Measurements from ENCODE around the gene RBM20.

RBM20 gene

DNA sequence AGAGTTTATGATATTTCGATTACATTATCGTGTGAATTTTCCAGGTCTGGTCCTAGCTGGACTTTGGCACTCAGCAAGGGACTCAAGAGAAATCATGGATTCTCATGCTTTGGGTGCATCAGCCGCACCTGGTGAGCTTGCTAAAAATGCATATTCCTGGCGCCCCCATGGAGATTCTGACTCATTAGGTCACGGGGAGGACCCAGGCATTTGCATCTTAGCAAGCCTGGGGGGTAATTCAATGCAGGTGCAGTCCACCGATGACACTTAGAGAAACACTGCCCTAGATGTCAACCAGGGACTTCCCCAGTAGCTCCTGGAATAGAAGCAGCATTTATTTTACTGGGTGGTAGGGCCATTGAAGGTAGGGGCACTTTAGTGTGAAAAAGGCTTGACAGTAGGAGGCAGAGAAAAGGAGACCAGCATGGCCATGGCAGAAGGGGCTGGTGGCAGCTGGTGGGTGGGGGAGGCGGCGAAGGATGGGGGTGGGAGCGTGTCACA lies 197.7 kb downstream of the RBM20 start:
- no peak for DNase-seq

DNA sequence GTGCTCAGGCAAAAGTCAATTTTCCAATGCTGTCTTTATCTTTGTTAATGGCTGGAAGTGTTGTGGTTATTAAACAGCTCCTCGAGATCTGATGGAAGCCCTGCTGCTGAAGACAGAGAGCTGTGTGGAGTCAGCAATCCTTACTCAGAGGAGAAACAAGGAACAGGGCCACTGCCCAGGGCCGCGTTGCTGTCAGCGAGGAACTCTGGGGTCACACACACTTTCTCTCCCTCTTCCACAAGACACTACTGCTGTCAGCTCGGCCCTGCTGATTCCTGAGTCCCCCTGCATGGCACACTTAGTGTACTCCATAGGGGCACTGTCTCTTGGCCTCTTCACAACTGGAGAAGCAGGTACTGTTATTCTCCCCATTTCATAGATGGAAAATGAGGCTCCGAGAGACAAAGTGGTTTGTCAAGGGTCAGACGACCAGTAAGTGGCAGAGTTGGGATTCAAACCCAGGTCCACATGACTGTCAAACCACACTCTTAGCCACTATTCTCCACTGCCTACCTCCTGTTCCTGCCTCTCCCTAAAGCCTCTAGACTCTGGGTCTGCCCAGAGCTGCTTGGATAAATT lies 198.3 kb downstream of the RBM20 start:
- DNase-seq: no peak

GRCh38 chr10:110843031-110843430 lies 198.9 kb downstream of the RBM20 start:
- DNase-seq: no peak

DNA sequence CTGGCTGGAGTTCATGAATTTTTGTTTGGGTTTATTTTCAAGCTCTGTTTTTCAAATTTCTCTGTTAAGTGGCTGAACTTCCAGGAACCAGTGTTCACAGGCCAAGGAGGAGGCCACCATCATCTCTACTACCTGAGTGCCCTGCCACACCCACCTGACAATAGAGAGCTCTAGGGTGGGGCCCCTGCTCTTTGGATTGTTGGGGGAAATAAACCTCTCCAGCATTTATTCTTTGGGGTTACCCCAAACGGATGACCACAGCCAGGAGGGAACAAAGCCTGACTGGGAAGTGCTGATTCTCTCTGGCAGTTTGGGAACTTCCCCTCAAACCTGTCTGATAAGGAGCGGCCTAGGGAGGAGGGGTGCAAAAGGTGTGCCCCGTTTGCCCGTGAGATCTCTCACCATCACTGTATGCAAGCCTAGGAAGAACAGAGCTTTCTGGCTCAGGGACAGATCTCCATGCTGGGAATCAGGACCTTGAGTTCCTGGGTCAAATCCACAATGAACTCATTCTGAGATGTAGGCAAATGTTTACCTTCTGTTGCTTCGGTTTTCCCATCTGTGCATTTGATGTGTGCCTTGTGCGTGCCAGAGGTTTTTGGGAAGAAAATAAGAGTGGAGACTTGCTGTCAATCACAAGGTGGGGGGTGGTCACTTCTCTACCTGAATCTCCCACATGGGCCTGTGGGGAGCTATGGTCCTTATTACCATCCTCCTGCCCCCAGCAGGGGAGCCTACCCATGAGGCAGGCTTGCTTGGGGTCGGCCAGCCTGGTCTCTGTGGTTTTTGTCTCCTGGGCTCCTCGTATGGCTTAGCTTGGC lies 199.9 kb downstream of the RBM20 start:
- DNase-seq: no peak

GRCh38 chr10:110844617-110844881 lies 200.4 kb downstream of the RBM20 start:
- no peak for DNase-seq

DNA sequence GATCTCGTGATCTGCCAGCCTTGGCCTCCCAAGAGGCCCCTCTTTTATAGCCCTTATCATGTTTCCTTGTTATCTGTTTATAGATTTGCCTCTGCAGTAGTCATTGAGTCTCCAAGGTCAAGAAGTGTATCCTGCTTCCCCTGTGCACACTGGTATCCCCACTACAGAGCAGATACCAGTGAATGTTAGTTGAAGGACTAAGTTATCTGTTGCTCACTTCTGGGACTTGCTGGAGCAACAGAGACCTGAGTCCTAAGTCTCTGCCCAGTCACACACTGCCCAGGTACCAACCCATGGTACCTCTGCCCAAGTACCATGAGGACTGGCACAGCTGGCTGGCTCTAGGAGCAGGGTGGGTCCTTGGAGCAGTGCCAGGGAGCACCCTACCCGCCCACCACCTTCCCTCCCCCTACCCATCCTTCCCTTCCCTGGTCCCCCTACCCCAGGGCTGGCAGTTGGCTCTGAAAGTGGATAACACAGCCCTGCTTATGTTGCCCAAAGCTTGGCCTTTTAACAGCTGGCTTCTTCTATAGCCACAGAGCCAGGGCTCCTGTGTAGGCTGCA lies 201.1 kb downstream of the RBM20 start:
- no peak for DNase-seq

DNA sequence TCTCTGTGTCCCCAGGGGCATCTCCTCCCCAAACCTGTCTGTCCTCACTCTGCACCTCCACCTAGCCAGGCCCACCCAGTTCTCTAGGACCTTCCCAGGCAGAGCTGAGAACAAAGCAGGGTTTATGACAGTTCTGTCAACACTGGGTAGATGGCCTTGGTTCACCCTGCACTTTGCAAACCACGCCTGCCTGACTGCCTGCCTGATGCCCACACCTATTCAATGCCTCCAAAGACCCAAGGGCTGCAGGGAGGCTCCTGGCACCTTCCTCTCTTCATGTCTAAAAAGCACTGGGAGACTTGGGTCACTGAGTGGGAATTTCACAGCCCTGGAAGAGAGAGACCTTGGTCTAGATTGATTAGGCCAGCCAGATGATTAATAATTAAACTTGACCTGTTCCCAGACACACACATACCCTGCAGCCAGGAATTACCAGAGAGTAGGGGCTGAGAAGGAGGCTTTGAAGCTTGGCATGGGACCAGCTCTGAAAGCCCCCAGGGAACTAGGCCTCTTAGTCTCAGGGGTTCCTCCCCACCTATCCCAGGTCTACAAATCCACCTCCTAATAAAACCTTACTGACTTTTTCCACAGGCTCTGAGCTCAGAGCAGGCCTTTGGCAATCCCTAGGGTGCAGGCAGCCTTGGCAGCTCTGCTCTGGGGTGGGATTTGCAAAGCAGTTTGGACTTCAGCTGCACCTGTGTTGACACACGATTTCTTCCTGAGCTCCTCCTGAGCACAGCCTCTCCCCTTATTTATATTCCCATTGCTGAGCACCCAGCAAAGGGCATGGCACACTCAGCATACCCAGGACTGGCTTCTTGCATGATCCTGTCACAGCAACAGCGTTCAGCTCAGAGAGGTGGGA lies 201.9 kb downstream of the RBM20 start:
- DNase-seq: no peak

DNA sequence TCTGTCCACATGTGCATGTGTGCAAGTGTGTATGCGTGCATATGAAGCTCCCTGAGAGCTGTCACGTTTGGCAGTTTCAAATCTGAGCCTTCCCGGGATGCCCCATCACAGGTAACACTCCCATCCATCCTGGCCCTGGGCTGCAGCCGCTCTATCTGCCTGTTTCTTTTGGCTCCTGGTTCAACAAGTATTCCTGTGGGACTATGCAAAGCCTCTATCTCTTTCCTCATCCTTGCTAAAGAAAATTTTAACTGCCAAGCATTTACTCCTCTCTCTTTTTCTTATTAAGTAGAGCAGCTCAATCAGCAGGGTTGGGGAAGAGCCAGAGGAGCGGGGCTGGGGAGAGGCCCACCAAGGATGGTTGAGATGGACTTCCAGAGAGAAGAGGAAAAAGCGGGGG lies 203.2 kb downstream of the RBM20 start:
- no peak for DNase-seq

DNA sequence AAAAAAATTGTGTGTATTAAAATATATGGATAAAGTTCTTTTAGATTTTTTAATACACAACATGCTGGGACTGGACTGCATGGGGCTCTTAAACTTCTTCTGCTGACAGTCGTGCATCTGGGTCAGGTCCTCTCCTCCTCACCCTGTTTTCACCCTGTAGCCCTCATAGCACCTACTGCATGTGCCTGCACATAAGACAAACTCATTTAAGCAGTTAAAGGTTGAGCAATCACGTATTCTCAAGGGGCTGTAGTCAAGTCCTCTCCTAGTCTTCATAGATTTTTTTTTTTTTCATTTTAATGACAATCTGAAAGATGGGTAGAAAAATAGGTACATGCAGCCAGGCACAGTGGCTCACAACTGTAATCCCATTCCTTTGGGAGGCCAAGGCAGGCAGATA lies 204.0 kb downstream of the RBM20 start:
- DNase-seq: no peak

- no peak for DNase-seq
These were observed 206.0 kb downstream of the RBM20 start for GRCh38 chr10:110850099-110850498.

DNA sequence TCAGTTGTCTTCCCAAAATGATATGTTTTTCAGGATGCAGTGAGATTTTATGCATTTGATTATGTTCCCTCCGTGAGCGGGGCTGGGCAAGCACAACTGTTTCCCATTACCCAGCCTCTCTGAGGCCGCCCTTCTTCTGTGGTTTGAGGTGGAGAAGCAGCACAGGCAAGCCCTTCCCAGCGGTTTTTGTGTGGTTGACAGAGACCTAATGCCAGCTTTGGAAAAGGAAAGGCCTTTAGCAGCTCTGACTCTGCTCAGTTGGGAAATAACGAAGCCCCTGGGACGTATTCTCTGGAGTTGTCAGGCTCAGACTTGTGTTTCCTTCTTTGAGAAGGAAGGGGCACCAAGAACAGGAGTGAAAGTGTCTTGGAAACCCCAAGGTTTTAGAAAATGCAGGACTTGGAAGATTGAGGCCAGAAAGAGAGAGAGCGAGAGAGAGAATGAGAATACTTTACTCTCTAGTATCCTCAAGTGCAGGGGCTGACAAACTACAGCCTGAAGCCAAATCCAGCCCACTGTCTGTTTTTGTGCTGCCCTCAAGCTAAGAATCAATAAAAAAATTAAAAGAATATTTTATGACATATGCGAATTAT lies 207.0 kb downstream of the RBM20 start:
- DNase-seq: no peak

- no peak for DNase-seq
These were observed 208.2 kb downstream of the RBM20 start for GRCh38 chr10:110852255-110852896.

DNA sequence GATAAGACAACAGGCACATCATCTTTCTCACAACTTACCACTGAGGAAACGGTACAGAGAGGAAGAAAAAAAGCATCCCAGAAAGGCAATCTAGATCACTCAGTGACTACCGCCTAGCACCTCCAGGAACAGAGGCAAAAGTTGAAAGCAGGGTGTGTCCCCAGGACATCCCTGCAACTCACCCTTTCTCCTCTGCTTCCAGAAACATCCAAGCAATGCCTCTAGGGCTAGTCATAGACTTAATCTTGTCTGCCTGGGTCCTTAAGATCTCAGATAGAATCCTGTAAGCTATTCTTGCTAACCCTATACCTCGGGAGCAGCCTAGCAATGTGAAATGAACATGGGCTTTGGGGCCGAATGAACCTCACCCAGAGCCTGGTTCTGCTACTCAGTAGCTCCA lies 208.8 kb downstream of the RBM20 start:
- no peak for DNase-seq

DNA sequence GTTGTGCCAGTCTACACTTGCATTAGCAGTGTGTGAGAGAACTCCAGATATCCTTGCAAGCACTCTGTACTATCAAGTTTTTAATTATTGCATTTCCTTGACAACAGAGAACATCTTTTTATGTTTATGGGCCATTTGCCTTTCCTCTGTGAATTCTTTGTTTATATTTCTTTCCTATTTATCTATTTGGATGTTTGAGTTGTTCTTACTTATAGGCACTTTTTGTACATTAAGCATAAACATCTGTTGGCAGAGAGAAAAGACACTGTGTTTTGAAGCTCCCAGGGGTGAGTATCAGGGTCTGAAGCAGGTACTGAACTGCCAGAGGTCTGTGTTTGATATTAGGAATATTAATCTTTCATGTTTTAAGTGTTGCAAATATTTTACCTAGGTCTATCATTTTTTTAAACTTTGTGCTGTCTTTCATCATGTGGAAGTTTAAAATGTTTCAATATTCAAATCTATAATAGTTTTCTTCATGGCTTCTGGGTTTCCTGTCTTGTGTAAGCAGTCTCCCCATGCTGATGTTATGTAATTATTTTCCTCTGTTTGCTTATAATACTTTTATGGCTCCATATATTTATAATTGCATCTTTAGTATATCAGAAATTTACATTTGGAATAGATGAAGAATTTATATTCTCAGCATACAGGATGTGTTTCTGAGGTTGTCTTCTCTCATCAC lies 209.9 kb downstream of the RBM20 start:
- no peak for DNase-seq

- DNase-seq: peak; percentile 41 to 56
These were observed 213.4 kb downstream of the RBM20 start for GRCh38 chr10:110857265-110858171.

- DNase-seq: no peak
These were observed 214.3 kb downstream of the RBM20 start for GRCh38 chr10:110858297-110858934.

GRCh38 chr10:110859206-110859972 lies 215.3 kb downstream of the RBM20 start:
- no peak for DNase-seq

DNA sequence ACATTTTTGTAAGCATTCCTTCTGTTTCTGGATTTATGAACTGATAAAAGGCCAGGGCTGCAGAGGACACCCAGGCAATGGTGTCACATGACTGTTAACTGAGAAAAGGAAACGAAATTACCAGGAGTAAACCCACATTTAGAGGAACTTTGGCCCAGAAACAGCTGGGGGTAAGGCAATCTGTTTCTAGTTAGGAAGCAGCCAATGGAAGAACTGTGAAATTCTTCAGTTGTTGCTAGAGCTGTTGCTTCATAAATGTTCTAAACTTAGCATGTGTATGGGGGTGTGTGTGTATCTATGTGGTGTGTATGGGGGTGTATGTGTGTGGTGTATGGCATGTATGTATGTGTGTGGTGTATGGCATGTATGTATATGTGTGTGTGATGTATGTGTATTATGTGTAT lies 215.8 kb downstream of the RBM20 start:
- DNase-seq: no peak

- no peak for DNase-seq
These were observed 216.6 kb downstream of the RBM20 start for GRCh38 chr10:110860576-110861241.
